ENCODE results near the gene ALG1.
"Not testable (repeated sequence)": the region's sequence is repeated elsewhere in the genome, so short reads cannot be mapped to it uniquely, and the experiment has no call there.

Gene ALG1

DNA sequence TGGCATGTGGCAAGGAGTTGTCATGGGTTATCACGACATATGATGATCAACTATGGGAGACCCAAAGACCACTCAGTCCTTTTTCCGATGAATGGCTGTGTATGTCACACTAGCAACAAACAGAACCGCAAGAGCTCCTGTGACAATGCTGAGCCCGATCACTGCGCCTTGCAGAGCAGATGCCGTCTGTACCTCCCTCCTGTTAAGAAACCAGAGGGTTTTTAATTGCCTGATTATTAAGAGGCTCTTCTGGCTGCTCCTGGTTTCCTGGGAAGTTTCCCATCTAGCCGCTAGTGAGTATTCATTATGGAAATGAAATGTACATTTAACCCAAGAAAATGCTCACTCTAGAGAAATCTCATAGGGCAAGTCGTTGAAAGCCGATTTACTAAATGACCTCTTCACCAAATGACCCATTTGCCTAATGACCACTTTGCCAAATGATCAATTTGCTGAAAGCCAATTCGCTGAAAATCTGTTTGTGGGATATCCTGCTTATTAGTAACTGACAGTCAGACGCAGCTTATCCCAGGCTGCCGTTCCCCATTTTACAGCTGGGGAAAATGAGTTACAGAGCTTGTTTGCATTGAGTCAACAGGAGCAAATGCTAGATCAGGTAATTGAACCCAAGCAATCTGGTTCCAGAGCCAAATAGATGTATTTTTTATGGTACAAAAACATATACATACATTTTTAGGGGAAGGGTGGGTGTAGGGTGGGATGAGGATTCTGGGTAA, 31.8 kb downstream of the ALG1 start:
- not testable (repeated sequence) for DNase-seq

- not testable (repeated sequence) for DNase-seq
These were observed 33.4 kb downstream of the ALG1 start for GRCh38 chr16:5105039-5105438.

- no peak for DNase-seq
These were observed 37.0 kb downstream of the ALG1 start for GRCh38 chr16:5108505-5109158.

GRCh38 chr16:5110933-5111332, 39.3 kb downstream of the ALG1 start:
- not testable (repeated sequence) for DNase-seq

- DNase-seq = not testable (repeated sequence)
These were observed 45.2 kb downstream of the ALG1 start for GRCh38 chr16:5116780-5117295.

DNA sequence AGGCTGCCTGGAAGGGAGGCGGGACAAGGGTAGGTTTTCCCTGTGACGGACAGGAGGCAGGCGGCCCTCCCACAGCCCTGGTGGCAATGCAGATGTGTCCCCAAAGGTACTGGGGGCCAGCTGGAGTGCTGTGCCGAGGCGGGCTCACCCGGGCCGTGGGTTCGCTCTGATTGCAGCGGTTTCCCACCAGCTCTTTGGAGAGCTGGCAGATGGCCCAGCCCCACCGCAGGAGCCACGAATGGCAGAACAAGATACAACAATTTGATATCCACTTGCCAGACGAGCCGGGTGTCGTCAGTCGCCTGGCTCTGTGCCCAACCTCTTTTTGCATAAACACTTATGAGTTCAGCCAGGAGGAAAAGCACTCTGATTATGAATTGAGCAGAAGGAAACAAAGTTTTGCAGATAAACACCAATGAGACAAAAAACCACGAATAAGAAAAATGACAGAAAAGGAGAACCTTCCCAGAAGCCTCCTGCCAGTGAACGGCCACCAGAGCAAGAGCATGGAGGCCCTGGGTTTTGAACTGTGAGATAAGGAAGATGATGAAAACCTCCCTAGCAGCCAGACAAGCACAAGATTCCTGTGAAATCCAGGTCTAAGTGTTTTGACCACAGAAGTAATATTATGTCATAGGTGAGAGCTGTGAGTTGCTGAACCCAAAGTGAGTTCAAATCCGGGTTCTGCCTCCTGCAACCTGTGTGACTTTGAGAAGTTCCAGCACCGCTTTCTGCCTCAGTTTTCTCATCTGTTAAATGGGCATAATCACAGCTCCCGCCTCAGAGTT, 45.9 kb downstream of the ALG1 start:
- not testable (repeated sequence) for DNase-seq

- not testable (repeated sequence) for DNase-seq
These were observed 59.9 kb downstream of the ALG1 start for GRCh38 chr16:5131467-5132004.

DNA sequence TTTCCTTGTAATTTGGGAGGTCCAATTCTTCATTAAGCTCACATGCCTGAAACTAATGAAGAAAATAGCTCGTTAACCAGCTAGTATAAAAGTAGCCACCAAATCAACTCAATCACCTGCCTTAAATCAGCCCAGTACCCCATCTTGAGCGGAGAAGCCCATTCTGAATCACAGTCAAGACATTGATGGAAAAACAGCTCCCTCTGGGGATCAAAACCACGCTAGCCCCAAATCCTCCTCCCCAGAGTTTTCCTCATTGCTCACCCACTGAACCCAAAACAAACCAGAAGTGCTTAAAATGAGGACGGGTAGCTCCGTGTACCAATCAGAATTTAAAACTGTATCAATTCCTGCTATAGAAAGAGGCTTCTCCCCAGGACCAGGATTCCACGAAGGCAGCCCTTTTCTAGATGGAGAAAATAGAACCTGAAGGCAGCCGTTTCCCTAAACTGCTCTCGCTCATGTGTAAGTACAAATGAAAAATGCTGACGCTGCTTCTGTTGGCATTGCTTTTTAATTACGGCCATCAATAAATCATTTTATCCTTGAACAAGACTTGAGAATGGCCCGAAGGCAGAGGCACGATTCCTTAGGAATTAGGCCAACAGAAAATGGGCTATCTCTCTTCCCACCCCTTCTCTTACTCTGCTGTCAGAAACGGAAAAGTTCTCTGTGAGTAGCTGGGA, 61.4 kb downstream of the ALG1 start:
- DNase-seq = not testable (repeated sequence)

- not testable (repeated sequence) for DNase-seq
These were observed 63.3 kb downstream of the ALG1 start for GRCh38 chr16:5134739-5135452.
